Glomerular endothelial cell (primary cell): ENCODE data around the gene MACC1. TPM values are rescaled to one million over a fixed set of nuclear protein-coding genes. Genes with fewer than 3 reads are reported as not detected.

Experiments used
- DNase-seq: peaks from one replicate; pipeline ENCODE4 v3.0.0-alpha.2; 2011; ENCODE audit warnings: low read depth, low spot score; ENCODE audit errors: extremely low read depth
- total RNA-seq: library from RNA; depleted of rRNA; stranded (reverse); fragments of >200 nt; gene quantifications from 2 replicates; pipeline ENCODE4 v1.2.3, GENCODE V29; 2015

MACC1 gene
- total RNA-seq, 1 donor from 2014 or later = not detected

DNA sequence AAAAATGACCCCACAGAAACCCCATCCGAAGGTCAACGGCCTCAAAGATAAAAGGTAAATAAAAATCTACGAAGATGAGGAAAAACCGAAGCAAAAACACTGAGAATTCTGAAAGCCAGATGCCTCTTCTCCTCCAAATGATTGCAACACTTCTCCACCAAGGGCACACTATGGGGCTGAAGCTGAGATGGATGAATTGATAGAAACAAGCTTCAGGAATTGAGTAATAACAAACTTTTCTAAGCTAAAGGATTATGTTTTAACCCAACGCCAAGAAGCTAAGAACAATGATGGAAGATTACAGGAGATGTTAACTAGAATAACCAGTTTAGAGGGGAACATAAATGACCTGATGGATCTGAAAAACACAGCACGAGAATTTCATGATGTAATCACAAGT is 127.8 kb downstream of the MACC1 start:
- no peak for DNase-seq

DNA sequence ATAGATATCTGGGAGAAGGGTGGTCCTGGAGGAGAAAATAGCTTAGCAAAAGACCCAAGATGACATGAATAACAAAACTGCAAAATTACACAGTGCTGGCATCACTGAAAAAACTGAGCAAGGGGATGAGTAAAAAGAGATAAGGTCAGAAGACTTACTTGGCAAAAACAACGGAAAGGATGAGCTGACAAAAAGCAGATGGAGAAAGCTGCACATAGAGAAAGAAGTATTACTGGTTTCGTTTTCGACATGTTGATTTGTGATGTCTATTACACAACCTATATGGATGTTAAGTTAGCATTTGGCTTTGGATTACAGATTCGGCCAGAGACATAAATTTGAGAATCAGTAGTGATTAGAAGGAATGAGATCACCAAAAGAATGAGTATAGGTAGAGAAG is 132.1 kb downstream of the MACC1 start:
- no peak for DNase-seq

Other genes starting within 250 kb of the MACC1 start
- 6.3 and 13.9 TPM in 2 replicates for gene ITGB8, start 113.5 kb upstream of the MACC1 start, total RNA-seq